ENCODE measurements around the gene MRPS6. TPM values are rescaled to one million over a fixed set of nuclear protein-coding genes. Genes with fewer than 3 reads are reported as not detected.

The MRPS6 gene
- total and polyA plus RNA-seq, 2 donors from 2014 or later, result 52.3 to 270 TPM

GRCh38 chr21:34024374-34024693 lies 49.0 kb upstream of the MRPS6 start:
- intact Hi-C loops (cut with DNase I), result no loop called here
- no peak overlapping the region for H3K4me3 ChIP-seq (ENCODE audit: low read length in 3 of 3)
- DNase-seq (no peak), FAIRE-seq (no peak)
- H3K27ac ChIP-seq (ENCODE audit: low read depth in 2 of 2, low read length in 2 of 2), result no peak overlapping the region
- H3K9me3 ChIP-seq (ENCODE audit: control insufficient read depth in 2 of 3, insufficient read depth in 1 of 3, low read length in 3 of 3), result peaks cover 0 to 5% (median 0%) of the 10 kb centered on the region in 3 donors
- no peak for TF ChIP-seq CTCF (IDR thresholded peaks at IDR 0.05; ENCODE audit: borderline replicate concordance, extremely low read depth, insufficient read depth)
- H3K36me3 ChIP-seq (ENCODE audit: control insufficient read depth in 2 of 3, insufficient read depth in 3 of 3, low read length in 3 of 3), result no peaks in the 10 kb centered on the region
- no peaks in the 10 kb centered on the region for H3K27me3 ChIP-seq (ENCODE audit: control insufficient read depth, insufficient read depth, low read length)
- no peak overlapping the region for H3K9ac ChIP-seq (ENCODE audit: low read length in 3 of 3)
- H3K4me1 ChIP-seq (ENCODE audit: control insufficient read depth in 2 of 3, insufficient read depth in 2 of 3, low read depth in 1 of 3, low read length in 3 of 3), result no peaks in the 10 kb centered on the region

- Histone ChIP-seq H3K27me3 (ENCODE audit: control insufficient read depth, insufficient read depth, low read length) (no peaks in the 10 kb centered on the region), H3K36me3 (ENCODE audit: control insufficient read depth in 2 of 3, insufficient read depth in 3 of 3, low read length in 3 of 3) (no peaks in the 10 kb centered on the region), H3K9ac (ENCODE audit: low read length in 3 of 3) (no peak overlapping the region), H3K4me3 (ENCODE audit: low read length in 3 of 3) (no peak overlapping the region), H3K9me3 (ENCODE audit: control insufficient read depth in 2 of 3, insufficient read depth in 1 of 3, low read length in 3 of 3) (no peaks in the 10 kb centered on the region), H3K27ac (ENCODE audit: low read depth in 2 of 2, low read length in 2 of 2) (no peak overlapping the region), H3K4me1 (ENCODE audit: control insufficient read depth in 2 of 3, insufficient read depth in 2 of 3, low read depth in 1 of 3, low read length in 3 of 3) (no peaks in the 10 kb centered on the region)
- intact Hi-C loops (cut with DNase I), result no loop called here
- FAIRE-seq (no peak), DNase-seq (no peak)
- TF ChIP-seq CTCF (IDR thresholded peaks at IDR 0.05; ENCODE audit: borderline replicate concordance, extremely low read depth, insufficient read depth), result no peak
Observed at GRCh38 chr21:34027721-34028461, 45.5 kb upstream of the MRPS6 start.

GRCh38 chr21:34029743-34030528 lies 43.4 kb upstream of the MRPS6 start:
- no peak for TF ChIP-seq CTCF (IDR thresholded peaks at IDR 0.05; ENCODE audit: borderline replicate concordance, extremely low read depth, insufficient read depth)
- FAIRE-seq (no peak), DNase-seq (peak in 4 of 5 donors; percentile 59 to 88 (median 77))
- Histone ChIP-seq H3K27ac (ENCODE audit: low read depth in 2 of 2, low read length in 2 of 2) (no peak overlapping the region), H3K9me3 (ENCODE audit: control insufficient read depth in 2 of 3, insufficient read depth in 1 of 3, low read length in 3 of 3) (no peaks in the 10 kb centered on the region), H3K4me1 (ENCODE audit: control insufficient read depth in 2 of 3, insufficient read depth in 2 of 3, low read depth in 1 of 3, low read length in 3 of 3) (peaks cover 0 to 7% (median 0%) of the 10 kb centered on the region in 3 donors), H3K36me3 (ENCODE audit: control insufficient read depth in 2 of 3, insufficient read depth in 3 of 3, low read length in 3 of 3) (no peaks in the 10 kb centered on the region), H3K4me3 (ENCODE audit: low read length in 3 of 3) (peak overlapping the region; percentile 22 to 40 (median 26)), H3K9ac (ENCODE audit: low read length in 3 of 3) (no peak overlapping the region), H3K27me3 (ENCODE audit: control insufficient read depth, insufficient read depth, low read length) (no peaks in the 10 kb centered on the region)
- intact Hi-C loops (cut with DNase I), result no loop called here
